GM18873 (cell line): Measurements from ENCODE around the gene HMX1.

ENCODE experiments used
- ATAC-seq: cut with Tn5 transposase; IDR thresholded peaks from one replicate; pipeline ENCODE4 v1.9.1; 2021; ENCODE audit warnings: mild to moderate bottlenecking, moderate library complexity, moderate number of reproducible peaks; ENCODE audit not compliant: unreplicated experiment, low FRiP score

The HMX1 gene

GRCh38 chr4:8857766-8858700, 13.6 kb downstream of the HMX1 start:
- no peak for ATAC-seq

- ATAC-seq: no peak
Observed at GRCh38 chr4:8856835-8857621, 14.6 kb downstream of the HMX1 start.

- ATAC-seq: no peak
Observed at GRCh38 chr4:8855818-8856245, 15.8 kb downstream of the HMX1 start.

- ATAC-seq: no peak
Observed at GRCh38 chr4:8854931-8855330, 16.7 kb downstream of the HMX1 start.

- no peak for ATAC-seq
Observed at GRCh38 chr4:8854016-8854415, 17.6 kb downstream of the HMX1 start.

- no peak for ATAC-seq
Observed at GRCh38 chr4:8853249-8853648, 18.4 kb downstream of the HMX1 start.

- no peak for ATAC-seq
Observed at GRCh38 chr4:8852118-8852704, 19.4 kb downstream of the HMX1 start.

- ATAC-seq: no peak
Observed at GRCh38 chr4:8851321-8852117, 20.1 kb downstream of the HMX1 start.

- no peak for ATAC-seq
Observed at GRCh38 chr4:8850830-8851188, 20.8 kb downstream of the HMX1 start.

GRCh38 chr4:8850074-8850829, 21.4 kb downstream of the HMX1 start:
- no peak for ATAC-seq

GRCh38 chr4:8849266-8850073, 22.2 kb downstream of the HMX1 start:
- no peak for ATAC-seq

GRCh38 chr4:8848507-8849265, 23.0 kb downstream of the HMX1 start:
- no peak for ATAC-seq

- no peak for ATAC-seq
Observed at GRCh38 chr4:8847764-8848163, 23.9 kb downstream of the HMX1 start.

- no peak for ATAC-seq
Observed at GRCh38 chr4:8847331-8847730, 24.3 kb downstream of the HMX1 start.

- ATAC-seq: no peak
Observed at GRCh38 chr4:8846826-8847225, 24.8 kb downstream of the HMX1 start.

GRCh38 chr4:8846046-8846720, 25.5 kb downstream of the HMX1 start:
- ATAC-seq: no peak

GRCh38 chr4:8844976-8845690, 26.5 kb downstream of the HMX1 start:
- ATAC-seq: no peak
